Progenitor cell of endocrine pancreas (in vitro differentiated cells): ENCODE measurements around the gene MED12L. TPM values are rescaled to one million over a fixed set of nuclear protein-coding genes. Genes with fewer than 3 reads are reported as not detected.

Experiments used
- DNase-seq: peaks from one replicate; pipeline ENCODE4 v3.0.0; 2021; ENCODE audit warnings: low spot score; ENCODE audit not compliant: unreplicated experiment
- H3K27ac Mint-ChIP-seq: 2 replicates; pipeline ENCODE4 v1.8.0; 2021; ENCODE audit warnings: mild to moderate bottlenecking, moderate library complexity, mixed read lengths
- H3K27me3 Mint-ChIP-seq: 2 replicates; pipeline ENCODE4 v1.8.0; 2021; ENCODE audit warnings: mixed read lengths
- H3K36me3 Mint-ChIP-seq: 2 replicates; pipeline ENCODE4 v1.8.0; 2022; ENCODE audit warnings: mixed read lengths; ENCODE audit not compliant: insufficient read depth
- H3K4me1 Mint-ChIP-seq: 2 replicates; pipeline ENCODE4 v1.8.0; 2021; ENCODE audit warnings: low read depth, mixed read lengths
- H3K4me3 Mint-ChIP-seq: 2 replicates; pipeline ENCODE4 v1.8.0; 2021; ENCODE audit warnings: low read depth, mild to moderate bottlenecking, moderate library complexity, mixed read lengths
- H3K9me3 Mint-ChIP-seq: 2 replicates; pipeline ENCODE4 v1.8.0; 2021; ENCODE audit warnings: low read depth, mixed read lengths
- total RNA-seq: library from RNA; stranded (reverse); gene quantifications from 2 replicates; pipeline ENCODE4 v1.2.1, GENCODE V29; 2021
- TF ChIP-seq, protein P1 (sequence below): fragments of 200-600 bp; sonication (generic); IDR thresholded peaks from one replicate; pipeline ENCODE4 v1.5.0; 2021; ENCODE audit warnings: antibody characterized with exemption, mild to moderate bottlenecking; ENCODE audit not compliant: unreplicated experiment

MED12L gene
- total RNA-seq, 1 donor from 2014 or later: 8.9 TPM

DNA sequence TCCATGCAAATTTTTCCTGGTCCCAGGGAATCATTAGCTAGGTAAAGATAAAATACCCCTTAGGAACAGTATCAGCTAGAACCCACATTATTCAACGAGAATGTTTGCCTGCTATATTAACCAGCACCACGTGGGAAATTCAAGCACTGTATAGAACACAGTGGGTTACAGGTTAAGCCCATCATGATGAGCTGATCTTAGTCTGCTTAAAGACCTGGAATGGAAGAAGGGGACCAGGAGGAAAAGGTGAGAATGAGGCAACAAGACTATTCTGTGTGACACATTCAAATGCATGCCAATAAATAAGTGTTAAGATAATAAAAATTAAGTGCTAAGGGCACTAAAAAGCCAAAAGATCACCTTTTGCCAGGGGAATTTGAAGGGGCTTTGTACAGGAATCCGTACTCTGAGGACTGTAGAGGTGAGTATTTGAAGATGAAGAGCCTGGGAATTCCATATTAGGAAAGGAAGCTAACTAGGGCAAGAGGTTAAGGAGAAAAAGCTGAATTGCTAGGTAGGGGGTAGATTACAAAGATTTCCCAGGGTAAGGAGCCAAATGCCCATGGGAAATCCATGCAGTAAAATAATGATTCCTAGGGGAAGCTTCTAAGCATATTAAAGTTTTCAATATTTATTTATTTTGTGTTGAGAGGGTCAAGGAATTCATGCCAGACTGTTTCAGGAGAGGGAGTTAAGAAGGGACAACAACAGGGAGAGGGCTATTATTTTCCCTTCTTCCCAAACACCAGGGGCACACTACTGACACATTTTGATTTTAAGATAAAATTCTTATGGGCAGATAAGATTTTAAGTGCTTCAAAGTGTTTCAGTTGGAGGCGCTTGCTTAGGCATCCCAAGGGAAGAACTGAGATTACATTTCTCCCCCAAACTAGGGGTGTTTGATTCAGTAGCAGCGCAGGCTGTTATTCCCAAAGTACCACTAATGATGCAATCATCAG, 2.3 kb upstream of the MED12L start:
- Mint-ChIP-seq H3K27ac (no peak overlapping the region), H3K9me3 (no peaks in the 10 kb centered on the region), H3K36me3 (no peaks in the 10 kb centered on the region), H3K27me3 (peaks cover 25% of the 10 kb centered on the region), H3K4me1 (peaks cover 8% of the 10 kb centered on the region), H3K4me3 (peak overlapping the region; percentile 71)
- TF ChIP-seq, protein P1, sequence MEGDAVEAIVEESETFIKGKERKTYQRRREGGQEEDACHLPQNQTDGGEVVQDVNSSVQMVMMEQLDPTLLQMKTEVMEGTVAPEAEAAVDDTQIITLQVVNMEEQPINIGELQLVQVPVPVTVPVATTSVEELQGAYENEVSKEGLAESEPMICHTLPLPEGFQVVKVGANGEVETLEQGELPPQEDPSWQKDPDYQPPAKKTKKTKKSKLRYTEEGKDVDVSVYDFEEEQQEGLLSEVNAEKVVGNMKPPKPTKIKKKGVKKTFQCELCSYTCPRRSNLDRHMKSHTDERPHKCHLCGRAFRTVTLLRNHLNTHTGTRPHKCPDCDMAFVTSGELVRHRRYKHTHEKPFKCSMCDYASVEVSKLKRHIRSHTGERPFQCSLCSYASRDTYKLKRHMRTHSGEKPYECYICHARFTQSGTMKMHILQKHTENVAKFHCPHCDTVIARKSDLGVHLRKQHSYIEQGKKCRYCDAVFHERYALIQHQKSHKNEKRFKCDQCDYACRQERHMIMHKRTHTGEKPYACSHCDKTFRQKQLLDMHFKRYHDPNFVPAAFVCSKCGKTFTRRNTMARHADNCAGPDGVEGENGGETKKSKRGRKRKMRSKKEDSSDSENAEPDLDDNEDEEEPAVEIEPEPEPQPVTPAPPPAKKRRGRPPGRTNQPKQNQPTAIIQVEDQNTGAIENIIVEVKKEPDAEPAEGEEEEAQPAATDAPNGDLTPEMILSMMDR: no peak
- no peak for DNase-seq

- no peaks in the 10 kb centered on the region for H3K36me3 Mint-ChIP-seq
- DNase-seq: no peak
- H3K4me1 Mint-ChIP-seq: peaks cover 8% of the 10 kb centered on the region
- H3K4me3 Mint-ChIP-seq: peak overlapping the region; percentile 71
- H3K27me3 Mint-ChIP-seq: peaks cover 25% of the 10 kb centered on the region
- H3K27ac Mint-ChIP-seq: peak overlapping the region; percentile 52
- TF ChIP-seq, protein P1: no peak
- no peaks in the 10 kb centered on the region for H3K9me3 Mint-ChIP-seq
Observed at GRCh38 chr3:151084893-151085226, 604 bp upstream of the MED12L start.

DNA sequence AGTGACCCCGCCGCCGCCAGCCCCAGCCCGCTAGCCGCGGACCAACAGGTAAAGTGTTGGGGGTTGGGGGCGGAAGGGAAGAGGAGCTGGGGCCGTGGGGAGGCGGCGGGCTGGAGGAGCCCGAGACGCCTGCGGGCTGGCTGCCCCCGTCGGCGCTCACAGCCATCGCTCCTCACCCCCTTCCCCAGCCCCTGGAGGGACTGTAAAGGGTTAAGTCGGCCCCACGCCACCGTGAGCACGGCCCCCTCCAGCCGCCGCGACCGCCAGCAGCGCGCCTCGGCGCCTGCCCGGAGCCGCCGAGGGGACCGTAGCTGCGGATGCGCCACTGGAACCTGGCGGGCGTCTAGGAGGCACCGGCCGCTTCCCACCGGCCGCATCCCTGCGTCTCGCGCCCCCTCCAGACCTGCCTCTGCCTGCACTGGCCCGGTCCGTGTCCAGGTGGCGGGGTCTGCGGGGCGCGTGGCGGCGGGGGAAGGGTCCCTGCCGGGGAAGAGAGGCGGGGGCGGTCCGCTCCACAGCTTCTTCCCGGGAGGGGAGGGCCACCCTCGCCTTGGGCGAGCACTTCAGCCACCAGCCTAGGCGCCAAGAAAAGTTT, 522 bp downstream of the MED12L start:
- peak; percentile 43 for DNase-seq
- no peaks in the 10 kb centered on the region for H3K9me3 Mint-ChIP-seq
- H3K4me1 Mint-ChIP-seq: peaks cover 8% of the 10 kb centered on the region
- H3K27me3 Mint-ChIP-seq: peaks cover 27% of the 10 kb centered on the region
- H3K27ac Mint-ChIP-seq: no peak overlapping the region
- no peaks in the 10 kb centered on the region for H3K36me3 Mint-ChIP-seq
- TF ChIP-seq, protein P1: no peak
- peak overlapping the region; percentile 90 for H3K4me3 Mint-ChIP-seq

DNA sequence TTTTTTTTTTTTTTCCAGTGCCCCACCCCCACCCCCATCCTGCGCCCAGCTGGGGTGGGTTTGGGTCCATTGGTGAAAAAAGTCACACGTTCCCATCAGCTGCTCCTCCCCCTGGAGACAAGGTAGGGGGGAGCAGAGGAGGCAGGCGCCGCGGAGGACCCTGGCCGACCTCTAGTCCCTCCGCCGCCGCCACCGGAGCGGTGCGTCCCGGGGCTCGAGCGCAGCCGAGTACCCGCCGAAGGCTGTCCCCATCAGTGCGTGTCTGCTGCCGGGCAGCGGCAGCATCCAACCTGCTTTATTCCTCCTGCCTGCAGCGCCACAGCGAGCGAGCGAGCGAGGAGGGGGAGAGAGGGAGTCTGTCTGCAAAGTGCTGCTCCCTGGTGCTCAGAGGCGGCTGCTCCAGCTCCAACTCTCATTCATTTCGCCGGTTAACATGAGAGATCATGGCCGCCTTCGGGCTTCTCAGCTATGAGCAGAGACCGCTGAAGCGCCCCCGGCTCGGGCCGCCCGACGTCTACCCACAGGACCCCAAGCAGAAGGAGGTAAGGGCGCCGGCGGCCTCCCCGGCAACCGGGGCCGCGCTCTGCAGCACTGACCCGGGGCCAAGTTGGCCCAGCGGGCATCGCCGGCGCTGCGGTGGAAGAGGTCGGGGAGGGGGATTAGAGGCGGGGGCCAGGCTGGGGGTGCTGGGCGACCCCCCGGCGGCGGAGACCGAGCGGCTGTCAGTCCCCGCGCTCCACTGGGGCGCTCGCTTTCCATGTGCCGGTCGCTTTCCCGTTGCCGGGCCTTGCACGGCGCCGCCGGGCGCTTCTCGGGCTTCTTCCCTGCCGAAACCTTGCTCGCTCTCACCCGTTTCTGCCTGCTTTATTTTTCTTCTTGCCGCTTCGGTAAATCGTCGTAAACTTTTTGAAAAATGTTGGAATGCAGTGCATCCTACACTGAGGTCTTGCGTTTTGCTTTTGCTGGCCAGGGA, 1.3 kb downstream of the MED12L start:
- Mint-ChIP-seq H3K27ac (peak overlapping the region; percentile 88), H3K9me3 (no peaks in the 10 kb centered on the region), H3K36me3 (no peaks in the 10 kb centered on the region), H3K4me3 (peak overlapping the region; percentile 90), H3K4me1 (peaks cover 8% of the 10 kb centered on the region), H3K27me3 (peaks cover 27% of the 10 kb centered on the region)
- peak; percentile 74 for DNase-seq
- TF ChIP-seq, protein P1: peak; percentile 50

GRCh38 chr3:151087648-151088047, 2.2 kb downstream of the MED12L start:
- H3K9me3 Mint-ChIP-seq: no peaks in the 10 kb centered on the region
- H3K4me1 Mint-ChIP-seq: peaks cover 8% of the 10 kb centered on the region
- peaks cover 23% of the 10 kb centered on the region for H3K27me3 Mint-ChIP-seq
- DNase-seq: no peak
- TF ChIP-seq, protein P1: no peak
- peak overlapping the region; percentile 90 for H3K4me3 Mint-ChIP-seq
- H3K36me3 Mint-ChIP-seq: no peaks in the 10 kb centered on the region
- peak overlapping the region; percentile 88 for H3K27ac Mint-ChIP-seq
